Astrocyte of the cerebellum (primary cell): ENCODE results near the gene DUSP14.

ENCODE experiments used
- DNase-seq: peaks from one replicate; pipeline ENCODE4 v3.0.0-alpha.2; 2011; ENCODE audit warnings: low read depth
- H3K4me3 ChIP-seq: 2 replicates; pipeline ENCODE4 v1.5.1; 2011; ENCODE audit warnings: mild to moderate bottlenecking, low read depth, low read length, moderate library complexity
- CTCF ChIP-seq: IDR thresholded peaks from 2 replicates; pipeline ENCODE4 v1.5.1; 2012; ENCODE audit warnings: low read length, low read depth, moderate library complexity, mild to moderate bottlenecking; ENCODE audit errors: missing control alignments
- in situ Hi-C: cut with HindIII; loops from 2 replicates; pipeline ENCODE4 v1.10.0; 2017; ENCODE audit warnings: low sequenced_read_pairs

The DUSP14 gene

GRCh38 chr17:37538981-37539659 is 49.4 kb downstream of the DUSP14 start:
- H3K4me3 ChIP-seq = no peak overlapping the region

GRCh38 chr17:37541880-37542660 is 52.4 kb downstream of the DUSP14 start:
- DNase-seq = no peak
- H3K4me3 ChIP-seq = no peak overlapping the region
- in situ Hi-C loops = no loop called here
- TF ChIP-seq CTCF = no peak

More at GRCh38 chr17:37538981-37539659, 49.4 kb downstream of the DUSP14 start:
- no peak for DNase-seq
- in situ Hi-C loops = no loop called here
- no peak for TF ChIP-seq CTCF

GRCh38 chr17:37543637-37544052 is 54.0 kb downstream of the DUSP14 start:
- TF ChIP-seq CTCF = no peak
- DNase-seq = no peak
- in situ Hi-C loops = no loop called here
- H3K4me3 ChIP-seq = no peak overlapping the region

GRCh38 chr17:37545486-37545885 is 55.8 kb downstream of the DUSP14 start:
- H3K4me3 ChIP-seq = no peak overlapping the region
- no peak for DNase-seq
- in situ Hi-C loops = no loop called here
- no peak for TF ChIP-seq CTCF

- no peak overlapping the region for H3K4me3 ChIP-seq
- TF ChIP-seq CTCF = no peak
- in situ Hi-C loops = no loop called here
- no peak for DNase-seq
Observed at GRCh38 chr17:37546302-37546701, 56.6 kb downstream of the DUSP14 start.

- no peak overlapping the region for H3K4me3 ChIP-seq
- in situ Hi-C loops = no loop called here
- no peak for TF ChIP-seq CTCF
- DNase-seq = no peak
Observed at GRCh38 chr17:37547986-37548385, 58.3 kb downstream of the DUSP14 start.
